Measurements from ENCODE around the gene IGFL2.

IGFL2 gene

DNA sequence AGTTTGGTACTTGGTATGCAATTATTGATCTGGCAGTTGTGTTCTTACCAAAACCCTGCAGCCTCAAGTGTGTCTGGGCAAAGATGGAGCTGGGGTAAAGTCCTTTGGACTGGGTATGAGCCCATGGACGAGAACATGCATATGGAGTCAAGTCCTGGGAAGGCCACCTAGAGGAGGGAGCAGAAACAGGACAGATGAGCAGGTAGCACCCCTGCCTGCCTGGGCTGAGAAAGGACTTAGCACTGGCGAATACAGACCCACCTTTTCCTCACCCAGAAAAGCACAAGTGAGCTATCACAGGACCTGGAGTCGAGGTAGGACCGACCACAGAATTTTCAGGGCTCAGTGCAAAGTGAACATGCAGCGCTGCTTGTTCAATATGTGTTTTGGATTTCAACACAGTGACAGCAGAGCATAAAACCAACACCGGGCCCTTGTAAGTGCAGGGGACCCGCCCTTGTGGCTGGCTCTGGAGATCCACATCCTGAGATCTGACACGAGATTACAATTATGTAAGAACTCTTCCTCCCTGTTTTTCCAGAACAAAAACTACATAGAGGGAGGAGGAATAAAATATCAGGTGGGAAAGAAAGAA, 25.9 kb downstream of the IGFL2 start:
- Histone ChIP-seq H3K27ac (no peak overlapping the region), H3K36me3 (no peaks in the 10 kb centered on the region), H3K27me3 (peaks cover 50% of the 10 kb centered on the region), H3K4me3 (ENCODE audit: low read depth in 1 of 2, low read length in 1 of 2) (no peak overlapping the region), H3K9me3 (no peaks in the 10 kb centered on the region), H3K4me1 (ENCODE audit: control insufficient read depth in 1 of 2, insufficient read depth in 1 of 2, low read depth in 1 of 2, low read length in 1 of 2) (no peaks in the 10 kb centered on the region)
- TF ChIP-seq CTCF (IDR thresholded peaks at IDR 0.05), result no peak

GRCh38 chr19:46176116-46176860, 28.2 kb downstream of the IGFL2 start:
- no peak for TF ChIP-seq CTCF (IDR thresholded peaks at IDR 0.05)
- no peaks in the 10 kb centered on the region for H3K9me3 ChIP-seq

GRCh38 chr19:46179076-46179759, 31.2 kb downstream of the IGFL2 start:
- no peak overlapping the region for H3K4me3 ChIP-seq (ENCODE audit: low read depth in 1 of 2, low read length in 1 of 2)
- no peaks in the 10 kb centered on the region for H3K4me1 ChIP-seq (ENCODE audit: control insufficient read depth in 1 of 2, insufficient read depth in 1 of 2, low read depth in 1 of 2, low read length in 1 of 2)
- no peaks in the 10 kb centered on the region for H3K36me3 ChIP-seq
- no peak for TF ChIP-seq CTCF (IDR thresholded peaks at IDR 0.05)
- H3K9me3 ChIP-seq, result no peaks in the 10 kb centered on the region
- H3K27me3 ChIP-seq, result peaks cover 56% of the 10 kb centered on the region
- no peak overlapping the region for H3K27ac ChIP-seq

More at GRCh38 chr19:46176116-46176860, 28.2 kb downstream of the IGFL2 start:
- Histone ChIP-seq H3K36me3 (no peaks in the 10 kb centered on the region), H3K4me3 (ENCODE audit: low read depth in 1 of 2, low read length in 1 of 2) (no peak overlapping the region), H3K27me3 (peaks cover 61% of the 10 kb centered on the region), H3K4me1 (ENCODE audit: control insufficient read depth in 1 of 2, insufficient read depth in 1 of 2, low read depth in 1 of 2, low read length in 1 of 2) (no peaks in the 10 kb centered on the region), H3K27ac (no peak overlapping the region)

DNA sequence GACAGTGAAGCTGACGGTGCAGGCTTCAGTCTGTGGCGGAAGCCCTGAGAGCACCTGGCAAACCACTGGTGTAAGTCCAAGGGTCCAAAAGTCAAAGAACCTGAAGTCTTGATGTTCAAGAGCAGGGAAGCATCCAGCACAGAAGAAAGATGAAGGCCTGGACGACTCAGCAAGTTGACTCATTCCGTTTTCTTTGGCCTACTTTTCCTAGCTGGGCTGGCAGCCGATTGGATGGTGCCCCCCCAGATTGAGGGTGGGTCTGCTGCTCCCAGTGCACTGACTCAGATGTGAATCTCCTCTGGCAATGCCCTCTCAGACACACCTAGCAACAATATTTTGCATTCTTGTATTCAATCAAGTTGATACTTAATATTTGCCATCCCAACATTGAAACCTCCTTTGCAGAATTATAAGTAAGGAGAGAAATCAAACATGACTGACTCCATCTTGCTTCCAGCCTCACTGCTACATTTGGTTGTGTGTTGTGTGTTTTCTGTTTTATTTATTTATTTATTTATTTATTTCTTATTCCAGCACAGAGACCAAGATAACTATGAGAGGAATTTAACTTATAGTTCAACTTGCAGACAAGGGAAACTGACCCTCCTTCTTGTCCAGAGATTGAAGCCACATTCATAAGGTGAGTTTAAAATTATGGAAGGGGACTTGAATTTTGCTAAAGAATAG, 32.8 kb downstream of the IGFL2 start:
- H3K4me3 ChIP-seq (ENCODE audit: low read depth in 1 of 2, low read length in 1 of 2), result no peak overlapping the region

More for the DNA sequence above, 32.8 kb downstream of the IGFL2 start:
- Histone ChIP-seq H3K9me3 (no peaks in the 10 kb centered on the region), H3K4me1 (ENCODE audit: control insufficient read depth in 1 of 2, insufficient read depth in 1 of 2, low read depth in 1 of 2, low read length in 1 of 2) (no peaks in the 10 kb centered on the region), H3K27me3 (peaks cover 53% of the 10 kb centered on the region), H3K27ac (no peak overlapping the region), H3K36me3 (no peaks in the 10 kb centered on the region)
- TF ChIP-seq CTCF (IDR thresholded peaks at IDR 0.05), result no peak

Data from neutrophil (primary cell).